AG20443 (cell line): ENCODE results near the gene TAF1B.
"Not testable (repeated sequence)": the region's sequence is repeated elsewhere in the genome, so short reads cannot be mapped to it uniquely, and the experiment has no call there.

Source experiments
- DNase-seq: peaks from one replicate; pipeline ENCODE4 v3.0.0; 2012; ENCODE audit warnings: low spot score, mixed read lengths

Gene TAF1B

GRCh38 chr2:9832586-9832985 lies 10.7 kb upstream of the TAF1B start:
- DNase-seq = peak; percentile 52

GRCh38 chr2:9835068-9835467 lies 8.2 kb upstream of the TAF1B start:
- DNase-seq = not testable (repeated sequence)

GRCh38 chr2:9836074-9836473 lies 7.2 kb upstream of the TAF1B start:
- no peak for DNase-seq

- no peak for DNase-seq
Observed at GRCh38 chr2:9836517-9836916, 6.8 kb upstream of the TAF1B start.

- no peak for DNase-seq
Observed at GRCh38 chr2:9837451-9837850, 5.8 kb upstream of the TAF1B start.

- no peak for DNase-seq
Observed at GRCh38 chr2:9838391-9838790, 4.9 kb upstream of the TAF1B start.

- no peak for DNase-seq
Observed at GRCh38 chr2:9842487-9843228, 616 bp upstream of the TAF1B start.

- no peak for DNase-seq
Observed at GRCh38 chr2:9844036-9844483, 786 bp downstream of the TAF1B start.

- no peak for DNase-seq
Observed at GRCh38 chr2:9844576-9844975, 1.3 kb downstream of the TAF1B start.

- DNase-seq = no peak
Observed at GRCh38 chr2:9846554-9846953, 3.3 kb downstream of the TAF1B start.

GRCh38 chr2:9847140-9847539 lies 3.9 kb downstream of the TAF1B start:
- DNase-seq = no peak

GRCh38 chr2:9852881-9853280 lies 9.6 kb downstream of the TAF1B start:
- DNase-seq = no peak

GRCh38 chr2:9857814-9858729 lies 14.8 kb downstream of the TAF1B start:
- DNase-seq = no peak

- DNase-seq = no peak
Observed at GRCh38 chr2:9858730-9859068, 15.4 kb downstream of the TAF1B start.

GRCh38 chr2:9860922-9861580 lies 17.8 kb downstream of the TAF1B start:
- DNase-seq = not testable (repeated sequence)

- DNase-seq = no peak
Observed at GRCh38 chr2:9867881-9868280, 24.6 kb downstream of the TAF1B start.

- DNase-seq = no peak
Observed at GRCh38 chr2:9873337-9873736, 30.1 kb downstream of the TAF1B start.

- no peak for DNase-seq
Observed at GRCh38 chr2:9877026-9877425, 33.8 kb downstream of the TAF1B start.

- no peak for DNase-seq
Observed at GRCh38 chr2:9877726-9878125, 34.5 kb downstream of the TAF1B start.

GRCh38 chr2:9879455-9880194 lies 36.4 kb downstream of the TAF1B start:
- DNase-seq = no peak

- DNase-seq = no peak
Observed at GRCh38 chr2:9883897-9884296, 40.6 kb downstream of the TAF1B start.

GRCh38 chr2:9884436-9884835 lies 41.2 kb downstream of the TAF1B start:
- DNase-seq = no peak
